Pancreas (tissue), 10 donors: ENCODE measurements around the gene KLF6. TPM values are rescaled to one million over a fixed set of nuclear protein-coding genes. Genes with fewer than 3 reads are reported as not detected.

Source experiments
- ATAC-seq, 4 donors: fragments of 200-7000 bp; cut with Tn5 transposase; one replicate each; pipeline versions ENCODE4 v1.8.0 to v1.9.1; 2020; ENCODE audit warnings: mild to moderate bottlenecking in 4 of 4, moderate library complexity in 4 of 4
- DNase-seq, 6 donors: peaks; one replicate each; pipeline ENCODE4 v3.0.0-alpha.2; 2020
- FAIRE-seq: peaks from 2 replicates; lab custom pipeline; 2012; peaks lifted over from hg19 to GRCh38; lab: Jason Lieb, UNC
- H3K27ac ChIP-seq, 4 donors: fragments of 200-600 bp; sonication (generic); 1 replicate in 3 of 4; 2 replicates in 1 of 4; pipeline versions ENCODE4 v1.5.0 to v1.8.0; 2020
- H3K27me3 ChIP-seq, 4 donors: fragments of 200-600 bp; one replicate each; pipeline ENCODE4 v1.8.0; 2021
- H3K36me3 ChIP-seq, 3 donors: fragments of 200-600 bp; sonication (generic) in 1 of 3; one replicate each; pipeline versions ENCODE4 v1.5.0 to v1.8.0; 2020 to 2021
- H3K4me1 ChIP-seq, 3 donors: fragments of 200-600 bp; one replicate each; pipeline ENCODE4 v1.8.0; 2021
- H3K4me3 ChIP-seq, 4 donors: fragments of 200-600 bp; sonication (generic) in 2 of 4; one replicate each; pipeline versions ENCODE4 v1.5.0 to v1.8.0; 2020 to 2021
- H3K9me3 ChIP-seq, 4 donors: fragments of 200-600 bp; one replicate each; pipeline ENCODE4 v1.8.0; 2021
- CTCF ChIP-seq, 4 donors: fragments of 200-600 bp; sonication (generic) in 3 of 4; IDR thresholded peaks; one replicate each; pipeline versions ENCODE4 v1.5.0 to v1.8.0; 2021; ENCODE audit warnings: antibody characterized with exemption in 4 of 4
- WGBS, 2 donors: extraction: QIAGEN DNeasy Blood & Tissue Kit; methylation state at CpG; one replicate each; pipeline ENCODE4 v1.1.7; 2013; 5-methylcytosine and 5-hydroxymethylcytosine counted together
- intact Hi-C, 3 donors: fragments of 100-400 bp; cut with DNase I; formaldehyde crosslinking; loops; one replicate each; pipeline versions ENCODE4 v1.11.1 to v1.14.2; 2022
- polyA plus RNA-seq, 2 donors: library from polyadenylated mRNA; stranded (reverse); fragments of 200-250 nt; gene quantifications; one replicate each; pipeline ENCODE4 v1.2.3, GENCODE V29; 2013
- total RNA-seq, 6 donors: library from RNA; stranded (reverse); fragmentation: NEBNext Ultra II Directional in 4 of 6; extraction: Animal tissue kit (Norgen Biotek cat#: 25700) in 4 of 6; gene quantifications; one replicate each; pipeline versions ENCODE4 v1.2.1 to v1.2.4, GENCODE V29; 2021 to 2023
- donor health status: healthy with polysubstance abuse.
- donor health status: DM: no; HTN: no; CAD: no; lungs with moderate emphysema.
- donor health status: DM: no; HTN: no; CAD: no.
- donor health status: control.
- donor health status: control.
- donor health status: Bipolar disorder and iron deficiency.
- donor health status: DM: yes; HTN: yes; CAD: no.
- donor health status: DM: no; HTN: no; CAD: no.
- donor health status: DM: no; HTN: no; CAD: no.
- donor health status: DM: yes; HTN: yes; CAD: no.

KLF6 gene
- total and polyA plus RNA-seq, 8 donors = 29.0 to 157 (median 57.9) TPM

- no peak for TF ChIP-seq CTCF (IDR thresholded peaks at IDR 0.05)
- DNase-seq (no peak), FAIRE-seq (no peak), ATAC-seq (no peak)
- H3K36me3 ChIP-seq = no peaks in the 10 kb centered on the region
- H3K9me3 ChIP-seq = no peaks in the 10 kb centered on the region
- peaks cover 46 to 78% (median 51%) of the 10 kb centered on the region in 3 donors for H3K4me1 ChIP-seq
- no peaks in the 10 kb centered on the region for H3K27me3 ChIP-seq
- intact Hi-C loops = no loop called here
- H3K4me3 ChIP-seq = no peak overlapping the region
- peak overlapping the region in 3 of 4 donors; percentile 0 to 97 (median 96) for H3K27ac ChIP-seq
- WGBS, 2 donors = 86 to 93% methylated on average over 6 of the region's 6 CpGs
Observed at GRCh38 chr10:3808689-3809199, 23.7 kb upstream of the KLF6 start.

GRCh38 chr10:3807928-3808496, 23.0 kb upstream of the KLF6 start:
- 60 to 65% methylated on average over 12 of the region's 12 CpGs for WGBS, 2 donors
- no peak for ATAC-seq

GRCh38 chr10:3807211-3807927, 22.4 kb upstream of the KLF6 start:
- FAIRE-seq (no peak), DNase-seq (no peak), ATAC-seq (no peak)
- Histone ChIP-seq H3K9me3 (no peaks in the 10 kb centered on the region), H3K36me3 (no peaks in the 10 kb centered on the region), H3K27ac (peak overlapping the region in 3 of 4 donors; percentile 29 to 97 (median 96)), H3K4me1 (peaks cover 46 to 85% (median 53%) of the 10 kb centered on the region in 3 donors), H3K4me3 (no peak overlapping the region), H3K27me3 (no peaks in the 10 kb centered on the region)
- intact Hi-C loops = no loop called here
- WGBS, 2 donors = 87 to 90% methylated on average over 15 of the region's 15 CpGs
- no peak for TF ChIP-seq CTCF (IDR thresholded peaks at IDR 0.05)

More at GRCh38 chr10:3807928-3808496, 23.0 kb upstream of the KLF6 start:
- no peak for TF ChIP-seq CTCF (IDR thresholded peaks at IDR 0.05)
- Histone ChIP-seq H3K27ac (peak overlapping the region in 3 of 4 donors; percentile 0 to 97 (median 96)), H3K4me3 (no peak overlapping the region), H3K27me3 (no peaks in the 10 kb centered on the region), H3K4me1 (peaks cover 46 to 83% (median 53%) of the 10 kb centered on the region in 3 donors), H3K9me3 (no peaks in the 10 kb centered on the region), H3K36me3 (no peaks in the 10 kb centered on the region)
- no peak for FAIRE-seq
- intact Hi-C loops = no loop called here
- DNase-seq = no peak

GRCh38 chr10:3806603-3807002, 21.6 kb upstream of the KLF6 start:
- Histone ChIP-seq H3K4me3 (no peak overlapping the region), H3K4me1 (peaks cover 40 to 81% (median 49%) of the 10 kb centered on the region in 3 donors), H3K36me3 (no peaks in the 10 kb centered on the region), H3K27me3 (no peaks in the 10 kb centered on the region), H3K27ac (peak overlapping the region in 3 of 4 donors; percentile 29 to 96 (median 84)), H3K9me3 (no peaks in the 10 kb centered on the region)
- 15% methylated on average over 5 of the region's 5 CpGs for WGBS, 2 donors
- TF ChIP-seq CTCF (IDR thresholded peaks at IDR 0.05) = no peak
- ATAC-seq (no peak), DNase-seq (no peak), FAIRE-seq (no peak)
- intact Hi-C loops = no loop called here
